Sigmoid colon (tissue), 4 donors: ENCODE measurements around the gene CD81.

ENCODE experiments used
- EP300 ChIP-seq, 4 donors: sonication (generic); formaldehyde crosslinking; IDR thresholded peaks; one replicate each; pipeline ENCODE4 v1.6.1; 2017; ENCODE audit warnings: antibody characterized with exemption in 4 of 4
- POLR2A ChIP-seq, 2 donors: fragments of 450-650 bp; IDR thresholded peaks; one replicate each; pipeline ENCODE4 v1.6.1; 2016; ENCODE audit warnings: antibody characterized with exemption in 2 of 2, mild to moderate bottlenecking in 2 of 2, moderate library complexity in 2 of 2
- TF ChIP-seq, protein P1 (sequence below), 4 experiments: fragments of 450-650 bp in 3 of 4; fragments of 200-600 bp in 1 of 4; IDR thresholded peaks; one replicate each; pipeline ENCODE4 v1.5.1; 2016 to 2019; ENCODE audit warnings: antibody characterized with exemption in 4 of 4, mild to moderate bottlenecking in 3 of 4, moderate library complexity in 2 of 4

DNA sequence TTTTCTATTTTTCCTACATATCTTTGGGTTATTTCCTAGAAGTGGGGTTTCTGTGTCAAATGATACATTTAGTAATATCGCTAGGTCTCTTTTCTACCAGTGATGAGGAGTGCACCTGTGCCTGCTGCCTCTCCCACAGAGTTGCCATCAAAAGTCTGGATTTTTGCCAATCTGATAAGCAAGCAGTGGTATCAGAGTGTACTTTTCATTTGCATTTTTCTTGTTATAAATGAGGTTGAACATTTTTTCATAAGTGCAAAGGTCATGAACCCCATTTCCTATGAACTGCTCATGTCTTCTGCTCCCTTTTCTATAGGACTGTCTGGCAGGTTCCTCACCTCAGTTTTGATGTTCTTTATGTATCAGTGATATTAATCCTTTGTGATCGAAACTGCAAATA lies 65.5 kb downstream of the CD81 start:
- TF ChIP-seq, protein P1, sequence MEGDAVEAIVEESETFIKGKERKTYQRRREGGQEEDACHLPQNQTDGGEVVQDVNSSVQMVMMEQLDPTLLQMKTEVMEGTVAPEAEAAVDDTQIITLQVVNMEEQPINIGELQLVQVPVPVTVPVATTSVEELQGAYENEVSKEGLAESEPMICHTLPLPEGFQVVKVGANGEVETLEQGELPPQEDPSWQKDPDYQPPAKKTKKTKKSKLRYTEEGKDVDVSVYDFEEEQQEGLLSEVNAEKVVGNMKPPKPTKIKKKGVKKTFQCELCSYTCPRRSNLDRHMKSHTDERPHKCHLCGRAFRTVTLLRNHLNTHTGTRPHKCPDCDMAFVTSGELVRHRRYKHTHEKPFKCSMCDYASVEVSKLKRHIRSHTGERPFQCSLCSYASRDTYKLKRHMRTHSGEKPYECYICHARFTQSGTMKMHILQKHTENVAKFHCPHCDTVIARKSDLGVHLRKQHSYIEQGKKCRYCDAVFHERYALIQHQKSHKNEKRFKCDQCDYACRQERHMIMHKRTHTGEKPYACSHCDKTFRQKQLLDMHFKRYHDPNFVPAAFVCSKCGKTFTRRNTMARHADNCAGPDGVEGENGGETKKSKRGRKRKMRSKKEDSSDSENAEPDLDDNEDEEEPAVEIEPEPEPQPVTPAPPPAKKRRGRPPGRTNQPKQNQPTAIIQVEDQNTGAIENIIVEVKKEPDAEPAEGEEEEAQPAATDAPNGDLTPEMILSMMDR (IDR thresholded peaks at IDR 0.05) = no peak
- TF ChIP-seq POLR2A (IDR thresholded peaks at IDR 0.05) (no peak), EP300 (IDR thresholded peaks at IDR 0.05) (no peak)
